ENCODE results near the gene DVL1. TPM values are rescaled to one million over a fixed set of nuclear protein-coding genes. Genes with fewer than 3 reads are reported as not detected.

Gene DVL1
- polyA plus RNA-seq, 1 donor from 2014 or later = 100 TPM

DNA sequence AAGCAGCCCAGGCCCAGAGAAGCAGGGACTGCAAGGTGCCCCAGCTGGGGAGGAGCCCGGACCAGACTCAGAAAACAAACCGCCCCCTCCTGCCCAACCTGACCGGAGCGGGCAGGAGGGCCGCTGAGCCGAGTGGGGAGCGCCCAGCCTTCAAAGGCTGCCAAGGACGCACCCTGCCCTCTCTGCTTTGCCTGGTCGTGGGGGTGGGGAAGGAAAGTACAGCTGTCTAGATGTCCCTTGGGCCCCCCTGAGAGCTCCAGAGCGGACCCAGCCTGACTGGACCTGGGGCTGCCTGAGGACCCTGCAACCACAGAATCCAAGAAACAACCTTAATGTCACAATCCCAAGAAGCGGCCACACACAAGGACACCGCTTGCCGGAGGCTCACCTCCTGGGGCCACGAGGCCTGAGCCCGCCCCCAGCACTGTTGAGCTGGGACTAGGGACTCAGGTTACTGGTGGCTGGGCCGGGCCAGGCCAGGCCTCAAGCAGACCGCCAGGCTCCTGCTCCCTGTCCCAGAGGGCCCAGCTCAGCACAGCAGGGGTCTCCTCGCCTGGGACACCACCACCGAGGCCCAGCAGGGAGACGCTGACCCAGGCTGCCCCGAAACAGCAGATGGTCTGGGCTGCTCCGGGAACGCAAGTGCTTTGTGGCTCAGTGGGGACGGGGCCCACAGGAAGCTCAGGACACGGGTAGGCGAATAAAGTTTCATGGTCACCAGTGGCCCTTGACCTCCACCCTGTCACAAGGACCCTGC, 1.4 kb downstream of the DVL1 start:
- H3K27ac ChIP-seq (ENCODE audit: low read length) = no peak overlapping the region
- no peaks in the 10 kb centered on the region for H3K36me3 ChIP-seq (ENCODE audit: insufficient read depth, low read length)
- H3K27me3 ChIP-seq (ENCODE audit: insufficient read depth, low read depth, low read length) = peaks cover 2% of the 10 kb centered on the region
- peaks cover 13% of the 10 kb centered on the region for H4K20me1 ChIP-seq (ENCODE audit: insufficient read depth)
- peak overlapping the region; percentile 89 for H3K4me2 ChIP-seq (ENCODE audit: low read length)
- H3K9ac ChIP-seq (ENCODE audit: low read length) = peak overlapping the region; percentile 74
- no peaks in the 10 kb centered on the region for H3F3A ChIP-seq (ENCODE audit: insufficient read depth, low read length, poor library complexity, severe bottlenecking)
- peaks cover 12% of the 10 kb centered on the region for H3K79me2 ChIP-seq (replicated peaks; ENCODE audit: insufficient read depth, low read length)
- no peaks in the 10 kb centered on the region for H3K9me3 ChIP-seq (ENCODE audit: low read length)
- TF ChIP-seq MXI1 (conservative IDR thresholded peaks at IDR 0.05; ENCODE audit: poor library complexity, severe bottlenecking) (no peak), RAD21 (conservative IDR thresholded peaks at IDR 0.05) (no peak)
- TF ChIP-seq, protein P1, sequence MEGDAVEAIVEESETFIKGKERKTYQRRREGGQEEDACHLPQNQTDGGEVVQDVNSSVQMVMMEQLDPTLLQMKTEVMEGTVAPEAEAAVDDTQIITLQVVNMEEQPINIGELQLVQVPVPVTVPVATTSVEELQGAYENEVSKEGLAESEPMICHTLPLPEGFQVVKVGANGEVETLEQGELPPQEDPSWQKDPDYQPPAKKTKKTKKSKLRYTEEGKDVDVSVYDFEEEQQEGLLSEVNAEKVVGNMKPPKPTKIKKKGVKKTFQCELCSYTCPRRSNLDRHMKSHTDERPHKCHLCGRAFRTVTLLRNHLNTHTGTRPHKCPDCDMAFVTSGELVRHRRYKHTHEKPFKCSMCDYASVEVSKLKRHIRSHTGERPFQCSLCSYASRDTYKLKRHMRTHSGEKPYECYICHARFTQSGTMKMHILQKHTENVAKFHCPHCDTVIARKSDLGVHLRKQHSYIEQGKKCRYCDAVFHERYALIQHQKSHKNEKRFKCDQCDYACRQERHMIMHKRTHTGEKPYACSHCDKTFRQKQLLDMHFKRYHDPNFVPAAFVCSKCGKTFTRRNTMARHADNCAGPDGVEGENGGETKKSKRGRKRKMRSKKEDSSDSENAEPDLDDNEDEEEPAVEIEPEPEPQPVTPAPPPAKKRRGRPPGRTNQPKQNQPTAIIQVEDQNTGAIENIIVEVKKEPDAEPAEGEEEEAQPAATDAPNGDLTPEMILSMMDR (IDR thresholded peaks at IDR 0.05; ENCODE audit: poor library complexity, severe bottlenecking) = no peak
- peak overlapping the region; percentile 82 for H3K4me3 ChIP-seq (ENCODE audit: low read length)
- no peaks in the 10 kb centered on the region for H3K9me2 ChIP-seq (ENCODE audit: insufficient read depth, low read length)
- no peak overlapping the region for H2AFZ ChIP-seq (ENCODE audit: low read depth, low read length)

DNA sequence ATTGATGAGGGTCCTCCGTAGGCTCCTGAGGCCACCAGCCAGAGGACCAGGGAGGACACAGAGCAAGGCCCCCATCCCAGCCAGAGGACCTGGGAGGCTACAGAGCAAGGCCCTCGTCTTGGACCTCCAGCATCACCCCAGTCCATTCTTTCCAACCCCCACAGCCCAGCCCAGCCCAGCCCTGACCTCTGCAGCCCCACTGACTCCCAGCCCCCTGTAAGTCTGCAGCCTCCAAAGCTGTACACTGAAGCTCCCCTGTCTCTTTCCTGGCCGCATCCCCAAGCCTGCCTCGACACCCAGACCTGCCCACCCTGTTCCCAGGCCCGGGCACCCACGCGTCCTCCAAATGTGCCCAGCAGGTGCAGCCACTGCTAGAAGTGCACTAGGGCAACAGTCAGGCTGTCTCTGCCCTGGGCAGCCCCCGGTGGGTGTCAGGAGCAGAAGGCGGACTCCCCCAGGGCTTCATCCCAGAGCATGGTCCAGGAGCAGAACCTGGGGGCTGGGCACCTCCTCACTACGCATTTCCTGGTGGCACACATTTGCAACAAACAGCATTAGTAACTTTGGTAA, 2.1 kb downstream of the DVL1 start:
- Histone ChIP-seq H3F3A (ENCODE audit: insufficient read depth, low read length, poor library complexity, severe bottlenecking) (no peaks in the 10 kb centered on the region), H3K9me2 (ENCODE audit: insufficient read depth, low read length) (no peaks in the 10 kb centered on the region), H2AFZ (ENCODE audit: low read depth, low read length) (no peak overlapping the region), H3K79me2 (replicated peaks; ENCODE audit: insufficient read depth, low read length) (peaks cover 12% of the 10 kb centered on the region), H3K36me3 (ENCODE audit: insufficient read depth, low read length) (no peaks in the 10 kb centered on the region), H3K27me3 (ENCODE audit: insufficient read depth, low read depth, low read length) (no peaks in the 10 kb centered on the region), H3K27ac (ENCODE audit: low read length) (no peak overlapping the region), H3K9ac (ENCODE audit: low read length) (no peak overlapping the region), H3K9me3 (ENCODE audit: low read length) (no peaks in the 10 kb centered on the region), H4K20me1 (ENCODE audit: insufficient read depth) (peaks cover 13% of the 10 kb centered on the region), H3K4me2 (ENCODE audit: low read length) (no peak overlapping the region), H3K4me3 (ENCODE audit: low read length) (peak overlapping the region; percentile 82)
- no peak for TF ChIP-seq MXI1 (conservative IDR thresholded peaks at IDR 0.05; ENCODE audit: poor library complexity, severe bottlenecking)
- no peak for TF ChIP-seq EZH2 (IDR thresholded peaks at IDR 0.05; ENCODE audit: borderline replicate concordance, insufficient read depth, low read length, poor library complexity, severe bottlenecking)

DNA sequence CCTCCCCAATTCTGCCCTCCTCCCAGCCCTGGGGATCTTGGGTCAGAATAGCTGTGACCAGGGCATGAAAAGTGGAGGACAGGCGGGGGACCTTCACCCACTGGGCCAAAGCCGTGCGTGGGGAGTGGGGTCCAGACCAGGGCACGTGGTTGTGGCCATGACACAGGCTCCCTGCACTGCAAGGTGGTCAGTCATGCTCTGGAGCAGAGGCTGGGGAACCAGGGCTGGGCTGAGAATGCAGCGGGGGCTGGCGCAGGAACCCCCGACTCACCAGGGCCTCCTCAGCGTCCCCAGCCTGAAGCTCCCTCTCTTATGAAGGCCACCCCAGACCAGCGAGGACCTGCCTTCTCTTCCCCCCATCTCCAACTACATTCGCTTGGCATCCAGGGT, 2.7 kb downstream of the DVL1 start:
- Histone ChIP-seq H3K27me3 (ENCODE audit: insufficient read depth, low read depth, low read length) (no peaks in the 10 kb centered on the region), H3K79me2 (replicated peaks; ENCODE audit: insufficient read depth, low read length) (peaks cover 12% of the 10 kb centered on the region), H3K4me3 (ENCODE audit: low read length) (peak overlapping the region; percentile 82), H3K36me3 (ENCODE audit: insufficient read depth, low read length) (no peaks in the 10 kb centered on the region), H3F3A (ENCODE audit: insufficient read depth, low read length, poor library complexity, severe bottlenecking) (no peaks in the 10 kb centered on the region), H4K20me1 (ENCODE audit: insufficient read depth) (peaks cover 13% of the 10 kb centered on the region), H3K9me2 (ENCODE audit: insufficient read depth, low read length) (no peaks in the 10 kb centered on the region), H3K9me3 (ENCODE audit: low read length) (no peaks in the 10 kb centered on the region), H3K9ac (ENCODE audit: low read length) (no peak overlapping the region), H2AFZ (ENCODE audit: low read depth, low read length) (no peak overlapping the region), H3K4me2 (ENCODE audit: low read length) (no peak overlapping the region), H3K27ac (ENCODE audit: low read length) (no peak overlapping the region)
- TF ChIP-seq, protein P1 (IDR thresholded peaks at IDR 0.05; ENCODE audit: poor library complexity, severe bottlenecking) = no peak
- no peak for TF ChIP-seq SMC3 (conservative IDR thresholded peaks at IDR 0.05; ENCODE audit: poor library complexity)
- TF ChIP-seq POLR2AphosphoS5 (IDR thresholded peaks at IDR 0.05) = no peak
- TF ChIP-seq RAD21 (conservative IDR thresholded peaks at IDR 0.05) = no peak
- TF ChIP-seq TAF1 (IDR thresholded peaks at IDR 0.05; ENCODE audit: low read depth) = no peak
- TF ChIP-seq EP300 (conservative IDR thresholded peaks at IDR 0.05; ENCODE audit: poor library complexity, severe bottlenecking) = no peak
- no peak for TF ChIP-seq EZH2 (IDR thresholded peaks at IDR 0.05; ENCODE audit: borderline replicate concordance, insufficient read depth, low read length, poor library complexity, severe bottlenecking)
- TF ChIP-seq, protein P2, sequence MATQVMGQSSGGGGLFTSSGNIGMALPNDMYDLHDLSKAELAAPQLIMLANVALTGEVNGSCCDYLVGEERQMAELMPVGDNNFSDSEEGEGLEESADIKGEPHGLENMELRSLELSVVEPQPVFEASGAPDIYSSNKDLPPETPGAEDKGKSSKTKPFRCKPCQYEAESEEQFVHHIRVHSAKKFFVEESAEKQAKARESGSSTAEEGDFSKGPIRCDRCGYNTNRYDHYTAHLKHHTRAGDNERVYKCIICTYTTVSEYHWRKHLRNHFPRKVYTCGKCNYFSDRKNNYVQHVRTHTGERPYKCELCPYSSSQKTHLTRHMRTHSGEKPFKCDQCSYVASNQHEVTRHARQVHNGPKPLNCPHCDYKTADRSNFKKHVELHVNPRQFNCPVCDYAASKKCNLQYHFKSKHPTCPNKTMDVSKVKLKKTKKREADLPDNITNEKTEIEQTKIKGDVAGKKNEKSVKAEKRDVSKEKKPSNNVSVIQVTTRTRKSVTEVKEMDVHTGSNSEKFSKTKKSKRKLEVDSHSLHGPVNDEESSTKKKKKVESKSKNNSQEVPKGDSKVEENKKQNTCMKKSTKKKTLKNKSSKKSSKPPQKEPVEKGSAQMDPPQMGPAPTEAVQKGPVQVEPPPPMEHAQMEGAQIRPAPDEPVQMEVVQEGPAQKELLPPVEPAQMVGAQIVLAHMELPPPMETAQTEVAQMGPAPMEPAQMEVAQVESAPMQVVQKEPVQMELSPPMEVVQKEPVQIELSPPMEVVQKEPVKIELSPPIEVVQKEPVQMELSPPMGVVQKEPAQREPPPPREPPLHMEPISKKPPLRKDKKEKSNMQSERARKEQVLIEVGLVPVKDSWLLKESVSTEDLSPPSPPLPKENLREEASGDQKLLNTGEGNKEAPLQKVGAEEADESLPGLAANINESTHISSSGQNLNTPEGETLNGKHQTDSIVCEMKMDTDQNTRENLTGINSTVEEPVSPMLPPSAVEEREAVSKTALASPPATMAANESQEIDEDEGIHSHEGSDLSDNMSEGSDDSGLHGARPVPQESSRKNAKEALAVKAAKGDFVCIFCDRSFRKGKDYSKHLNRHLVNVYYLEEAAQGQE (IDR thresholded peaks at IDR 0.05; ENCODE audit: borderline replicate concordance) = no peak
